ENCODE results near the gene KNTC1. TPM values are rescaled to one million over a fixed set of nuclear protein-coding genes. Genes with fewer than 3 reads are reported as not detected.
A peak's percentile ranks its signal among the peaks of the same experiment; 100 is the strongest.
"Not testable (repeated sequence)": the region's sequence is repeated elsewhere in the genome, so short reads cannot be mapped to it uniquely, and the experiment has no call there.

The KNTC1 gene
- total and polyA plus RNA-seq, 3 experiments from 2014 or later, result 3.8 to 69.6 (median 66.0) TPM

DNA sequence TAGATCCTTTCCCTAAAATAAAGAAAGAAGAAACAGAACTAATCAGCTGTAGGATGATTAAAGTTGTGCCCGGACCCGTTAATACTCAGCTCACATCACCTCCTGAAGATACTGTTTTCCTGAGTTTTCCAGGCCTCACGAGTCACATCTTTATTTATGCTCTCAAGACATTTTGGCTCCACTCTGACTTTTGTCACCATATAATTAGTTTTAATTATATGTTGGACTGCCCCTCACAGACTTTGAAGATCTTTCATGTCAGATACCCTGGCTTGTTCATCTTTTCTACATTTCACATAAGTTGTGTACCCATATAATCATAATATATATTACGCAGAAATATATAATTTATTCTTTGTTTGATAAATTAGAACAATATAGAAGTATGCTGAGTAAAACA is 88.7 kb downstream of the KNTC1 start:
- H3K36me3 ChIP-seq (ENCODE audit: insufficient read depth, low read length), result no peaks in the 10 kb centered on the region
- H3K4me3 Mint-ChIP-seq, result no peak overlapping the region
- ChIA-PET CTCF (no interaction called here), POLR2A (no interaction called here)
- H3K4me1 Mint-ChIP-seq, result no peaks in the 10 kb centered on the region
- H3K27me3 ChIP-seq (ENCODE audit: insufficient read depth, low read length, poor library complexity, severe bottlenecking), result no peaks in the 10 kb centered on the region
- no peak overlapping the region for H3K4me3 ChIP-seq (ENCODE audit: low read length)
- peak overlapping the region in 1 of 8 donors; percentile 62 for H3K27ac Mint-ChIP-seq
- H3K27me3 Mint-ChIP-seq, result no peaks in the 10 kb centered on the region
- no peak for DNase-seq
- H3K36me3 Mint-ChIP-seq, result peaks cover 11 to 65% (median 12%) of the 10 kb centered on the region in 3 donors
- H3K9me3 ChIP-seq (ENCODE audit: low read length), result no peaks in the 10 kb centered on the region
- no peaks in the 10 kb centered on the region for H3K9me3 Mint-ChIP-seq
- H3K27ac ChIP-seq (ENCODE audit: low read depth, low read length), result no peak overlapping the region
- no peaks in the 10 kb centered on the region for H3K4me1 ChIP-seq (ENCODE audit: insufficient read depth, low read length)

DNA sequence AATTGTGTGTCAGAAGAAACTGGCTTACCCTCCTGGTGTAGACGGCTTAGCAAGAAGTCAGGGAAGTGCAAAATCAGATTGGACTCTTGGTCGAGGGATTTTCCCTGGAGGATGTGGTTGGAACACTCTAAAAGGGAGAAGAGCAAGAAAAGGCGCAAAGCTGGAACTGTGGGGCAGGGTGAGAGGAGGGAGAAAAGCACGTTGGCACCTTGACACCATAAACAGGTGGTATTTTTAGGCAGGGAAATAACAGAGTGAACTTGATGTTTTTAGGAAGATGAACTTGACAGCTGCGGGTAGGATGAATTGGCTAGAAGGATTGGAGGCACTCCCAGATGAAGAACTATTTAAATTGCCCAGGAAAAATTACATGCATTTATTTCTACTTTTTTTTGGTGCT is 108.4 kb downstream of the KNTC1 start:
- Mint-ChIP-seq H3K27me3 (no peaks in the 10 kb centered on the region), H3K4me1 (no peaks in the 10 kb centered on the region), H3K9me3 (no peaks in the 10 kb centered on the region), H3K36me3 (no peaks in the 10 kb centered on the region), H3K27ac (no peak overlapping the region), H3K4me3 (no peak overlapping the region)
- ChIA-PET POLR2A (no interaction called here), CTCF (interaction anchor here (0.6 kb wide), 1 partner anchor 33 kb away, joined by 3 read pairs; no protein-coding TSS in a partner anchor)
- Histone ChIP-seq H3K27ac (ENCODE audit: low read depth, low read length) (no peak overlapping the region), H3K27me3 (ENCODE audit: insufficient read depth, low read length, poor library complexity, severe bottlenecking) (no peaks in the 10 kb centered on the region), H3K4me1 (ENCODE audit: insufficient read depth, low read length) (no peaks in the 10 kb centered on the region), H3K9me3 (ENCODE audit: low read length) (no peaks in the 10 kb centered on the region), H3K4me3 (ENCODE audit: low read length) (no peak overlapping the region), H3K36me3 (ENCODE audit: insufficient read depth, low read length) (no peaks in the 10 kb centered on the region)
- no peak for DNase-seq

DNA sequence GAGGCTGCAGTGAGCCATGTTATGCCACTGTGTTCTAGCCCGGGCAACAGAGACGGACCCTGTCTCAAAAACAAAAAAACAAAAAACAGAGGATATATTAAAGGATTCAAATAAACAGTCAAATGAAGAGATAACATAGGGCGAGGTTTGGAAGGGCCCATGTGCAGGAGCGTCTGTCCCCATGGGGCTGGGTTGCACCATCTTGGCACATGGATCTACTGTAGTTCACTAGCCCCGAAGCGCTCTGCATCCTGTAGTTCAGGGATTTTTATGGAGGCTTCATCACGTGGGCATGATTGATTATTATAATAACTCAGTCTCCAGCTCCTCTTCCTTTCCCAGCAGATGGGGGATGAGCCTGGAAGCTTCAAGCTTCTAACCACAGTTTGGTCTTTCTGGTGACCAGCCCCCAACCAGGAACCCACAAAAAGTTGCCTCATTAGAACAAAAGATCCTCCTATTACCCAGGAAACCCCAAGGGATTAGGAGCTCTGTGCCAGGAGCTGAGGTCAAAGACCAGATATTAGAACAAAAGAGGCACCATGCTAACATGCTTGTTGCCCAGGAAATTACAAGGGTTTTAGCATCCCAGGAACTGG is 116.3 kb downstream of the KNTC1 start:
- no peak for DNase-seq
- Mint-ChIP-seq H3K27me3 (no peaks in the 10 kb centered on the region), H3K9me3 (no peaks in the 10 kb centered on the region), H3K4me1 (peaks cover 4 to 11% (median 7%) of the 10 kb centered on the region in 3 donors), H3K4me3 (no peak overlapping the region), H3K36me3 (peaks cover 0 to 4% (median 0%) of the 10 kb centered on the region in 3 donors), H3K27ac (peak overlapping the region in 2 of 8 donors; percentile 16 to 80)
- H3K9me3 ChIP-seq (ENCODE audit: low read length), result no peaks in the 10 kb centered on the region
- no peaks in the 10 kb centered on the region for H3K4me1 ChIP-seq (ENCODE audit: insufficient read depth, low read length)
- ChIA-PET POLR2A (no interaction called here), CTCF (interaction anchor here (0.5 kb wide), 1 partner anchor 77 kb away, joined by 3 read pairs; no protein-coding TSS in a partner anchor)
- no peak overlapping the region for H3K27ac ChIP-seq (ENCODE audit: low read depth, low read length)
- no peaks in the 10 kb centered on the region for H3K36me3 ChIP-seq (ENCODE audit: insufficient read depth, low read length)
- no peak overlapping the region for H3K4me3 ChIP-seq (ENCODE audit: low read length)
- no peaks in the 10 kb centered on the region for H3K27me3 ChIP-seq (ENCODE audit: insufficient read depth, low read length, poor library complexity, severe bottlenecking)

DNA sequence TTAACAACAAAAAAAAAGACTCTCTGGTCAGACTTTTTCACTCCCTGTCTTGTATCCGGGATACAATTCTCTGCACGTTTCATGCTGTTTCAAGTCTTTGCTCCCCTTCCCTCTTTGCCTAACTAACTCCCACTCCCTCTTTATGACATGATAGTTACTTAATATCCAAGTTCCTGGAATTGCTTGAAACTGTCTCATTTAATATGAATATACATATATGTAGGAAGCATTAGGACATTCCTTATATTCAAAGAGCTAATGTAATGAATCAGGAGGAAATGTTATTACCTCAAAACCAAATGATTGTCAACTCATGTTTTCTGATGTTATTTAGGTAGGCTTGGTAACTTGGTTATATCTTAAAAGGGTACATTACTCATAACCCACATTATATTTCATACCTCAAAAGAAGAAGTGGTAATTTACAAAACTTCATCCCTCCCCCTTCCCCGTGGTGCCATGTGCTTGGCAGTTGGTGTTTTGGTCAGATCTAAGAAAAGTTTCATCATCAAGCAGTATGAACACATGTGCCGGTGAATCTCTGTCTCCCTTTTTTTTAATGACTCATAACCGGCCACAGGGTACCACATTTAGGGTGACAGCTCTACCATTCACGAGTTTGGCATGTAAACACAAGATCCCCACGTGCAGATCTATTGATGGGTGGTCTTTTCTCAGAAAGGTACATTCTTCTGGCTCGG is 119.6 kb downstream of the KNTC1 start:
- H3K27me3 ChIP-seq (ENCODE audit: insufficient read depth, low read length, poor library complexity, severe bottlenecking), result no peaks in the 10 kb centered on the region
- DNase-seq, result peak in 1 of 5 donors; percentile 15
- no peaks in the 10 kb centered on the region for H3K36me3 ChIP-seq (ENCODE audit: insufficient read depth, low read length)
- Mint-ChIP-seq H3K27ac (peak overlapping the region in 2 of 8 donors; percentile 8 to 18), H3K36me3 (peaks cover 0 to 4% (median 0%) of the 10 kb centered on the region in 3 donors), H3K9me3 (no peaks in the 10 kb centered on the region), H3K27me3 (peaks cover 0 to 2% of the 10 kb centered on the region in 2 donors), H3K4me1 (peaks cover 6 to 11% (median 7%) of the 10 kb centered on the region in 3 donors), H3K4me3 (peak overlapping the region in 2 of 7 donors; percentile 24 to 51)
- no peaks in the 10 kb centered on the region for H3K9me3 ChIP-seq (ENCODE audit: low read length)
- no peak overlapping the region for H3K4me3 ChIP-seq (ENCODE audit: low read length)
- ChIA-PET POLR2A (no interaction called here), CTCF (no interaction called here)
- H3K4me1 ChIP-seq (ENCODE audit: insufficient read depth, low read length), result no peaks in the 10 kb centered on the region
- H3K27ac ChIP-seq (ENCODE audit: low read depth, low read length), result no peak overlapping the region

DNA sequence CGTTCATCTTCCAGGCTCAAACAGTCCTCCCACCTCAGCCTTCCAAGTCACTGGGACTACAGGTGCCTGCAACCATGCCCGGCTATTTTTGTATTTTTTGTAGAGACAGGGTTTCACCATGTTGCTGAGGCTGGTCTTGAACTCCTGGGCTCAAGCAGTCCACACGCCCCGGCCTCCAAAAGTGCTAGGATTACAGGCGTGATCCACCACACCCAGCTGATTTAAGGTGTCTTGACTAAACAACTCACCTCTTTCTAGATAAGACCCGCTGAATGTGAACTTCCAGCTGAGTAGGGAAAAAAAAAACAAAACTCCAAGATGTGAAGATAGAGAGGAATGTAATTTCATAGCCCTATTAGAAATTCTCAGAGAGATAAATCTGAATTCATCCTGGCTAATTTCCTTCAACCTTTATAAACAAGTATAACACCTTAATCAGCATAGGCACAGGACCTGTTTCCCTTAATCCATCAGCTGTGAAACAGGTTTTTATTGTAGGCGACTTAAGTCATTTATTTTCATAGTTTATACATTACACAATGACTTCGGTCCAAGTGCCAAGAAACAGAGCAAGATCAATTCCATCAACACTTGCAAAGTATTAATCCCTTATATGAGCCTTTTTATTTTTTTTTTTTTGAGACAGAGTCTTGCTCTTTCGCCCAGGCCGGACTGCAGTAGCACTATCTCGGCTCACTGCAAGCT is 124.6 kb downstream of the KNTC1 start:
- H3K4me3 Mint-ChIP-seq, result no peak overlapping the region
- Histone ChIP-seq H3K4me1 (ENCODE audit: insufficient read depth, low read length) (no peaks in the 10 kb centered on the region), H3K9me3 (ENCODE audit: low read length) (no peaks in the 10 kb centered on the region), H3K4me3 (ENCODE audit: low read length) (no peak overlapping the region), H3K27ac (ENCODE audit: low read depth, low read length) (no peak overlapping the region), H3K27me3 (ENCODE audit: insufficient read depth, low read length, poor library complexity, severe bottlenecking) (no peaks in the 10 kb centered on the region), H3K36me3 (ENCODE audit: insufficient read depth, low read length) (no peaks in the 10 kb centered on the region)
- H3K27ac Mint-ChIP-seq, result no peak overlapping the region
- ChIA-PET CTCF (no interaction called here), POLR2A (no interaction called here)
- peaks cover 0 to 5% of the 10 kb centered on the region in 2 donors for H3K27me3 Mint-ChIP-seq
- H3K9me3 Mint-ChIP-seq, result no peaks in the 10 kb centered on the region
- no peaks in the 10 kb centered on the region for H3K36me3 Mint-ChIP-seq
- H3K4me1 Mint-ChIP-seq, result peaks cover 5 to 10% (median 6%) of the 10 kb centered on the region in 3 donors
- no peak for DNase-seq

DNA sequence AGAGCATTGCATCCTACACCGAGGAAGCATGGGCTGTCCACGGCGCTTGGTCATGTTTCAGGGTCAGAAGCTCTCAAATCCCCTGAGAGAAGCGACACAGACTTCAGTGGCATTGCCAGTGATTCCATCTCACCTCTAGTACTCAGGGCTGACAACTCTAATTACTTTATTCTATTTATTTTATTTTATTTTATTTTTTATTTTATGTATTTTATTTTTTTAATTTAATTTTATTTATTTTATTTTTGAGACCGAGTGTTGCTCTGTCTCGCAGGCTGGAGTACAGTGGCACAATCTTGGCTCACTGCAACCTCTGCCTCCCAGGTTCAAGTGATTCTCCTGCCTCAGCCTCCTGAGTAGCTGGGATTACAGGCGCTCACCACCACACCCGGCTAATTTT is 126.2 kb downstream of the KNTC1 start:
- H3K27ac Mint-ChIP-seq; H3K4me3 ChIP-seq (ENCODE audit: low read length); H3K27me3 Mint-ChIP-seq; H3K4me1 Mint-ChIP-seq; H3K27ac ChIP-seq (ENCODE audit: low read depth, low read length); CTCF ChIA-PET; DNase-seq; H3K36me3 Mint-ChIP-seq; H3K9me3 Mint-ChIP-seq; H3K36me3 ChIP-seq (ENCODE audit: insufficient read depth, low read length); H3K27me3 ChIP-seq (ENCODE audit: insufficient read depth, low read length, poor library complexity, severe bottlenecking); POLR2A ChIA-PET; H3K4me1 ChIP-seq (ENCODE audit: insufficient read depth, low read length); H3K4me3 Mint-ChIP-seq; H3K9me3 ChIP-seq (ENCODE audit: low read length): not testable (repeated sequence)

DNA sequence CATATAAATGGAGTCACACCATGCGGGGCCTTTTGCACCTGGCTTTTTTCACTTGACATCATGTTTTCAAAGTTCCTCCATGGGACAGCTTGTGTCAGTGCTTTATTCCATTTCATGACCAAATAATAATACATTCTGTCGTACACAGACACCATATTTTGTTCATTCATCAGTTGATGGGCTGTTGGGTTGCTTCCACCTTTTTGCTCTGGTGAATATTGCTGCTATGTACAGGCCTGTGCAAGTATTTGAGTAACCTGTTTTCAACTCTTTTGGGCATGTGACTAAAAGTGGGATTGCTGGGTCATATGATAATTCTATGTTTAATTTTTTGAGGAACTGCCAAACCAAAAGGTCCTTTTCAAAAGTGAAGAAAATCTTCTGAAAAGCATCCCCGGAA is 129.2 kb downstream of the KNTC1 start:
- Mint-ChIP-seq H3K4me3 (no peak overlapping the region), H3K4me1 (no peaks in the 10 kb centered on the region), H3K36me3 (no peaks in the 10 kb centered on the region), H3K27ac (no peak overlapping the region), H3K9me3 (no peaks in the 10 kb centered on the region), H3K27me3 (peaks cover 0 to 3% of the 10 kb centered on the region in 2 donors)
- H3K4me1 ChIP-seq (ENCODE audit: insufficient read depth, low read length), result no peaks in the 10 kb centered on the region
- ChIA-PET POLR2A (no interaction called here), CTCF (interaction anchor here (0.9 kb wide), 1 partner anchor 87 kb away, joined by 3 read pairs; no protein-coding TSS in a partner anchor)
- H3K27me3 ChIP-seq (ENCODE audit: insufficient read depth, low read length, poor library complexity, severe bottlenecking), result no peaks in the 10 kb centered on the region
- no peak overlapping the region for H3K4me3 ChIP-seq (ENCODE audit: low read length)
- no peak overlapping the region for H3K27ac ChIP-seq (ENCODE audit: low read depth, low read length)
- no peaks in the 10 kb centered on the region for H3K36me3 ChIP-seq (ENCODE audit: insufficient read depth, low read length)
- H3K9me3 ChIP-seq (ENCODE audit: low read length), result no peaks in the 10 kb centered on the region
- no peak for DNase-seq

DNA sequence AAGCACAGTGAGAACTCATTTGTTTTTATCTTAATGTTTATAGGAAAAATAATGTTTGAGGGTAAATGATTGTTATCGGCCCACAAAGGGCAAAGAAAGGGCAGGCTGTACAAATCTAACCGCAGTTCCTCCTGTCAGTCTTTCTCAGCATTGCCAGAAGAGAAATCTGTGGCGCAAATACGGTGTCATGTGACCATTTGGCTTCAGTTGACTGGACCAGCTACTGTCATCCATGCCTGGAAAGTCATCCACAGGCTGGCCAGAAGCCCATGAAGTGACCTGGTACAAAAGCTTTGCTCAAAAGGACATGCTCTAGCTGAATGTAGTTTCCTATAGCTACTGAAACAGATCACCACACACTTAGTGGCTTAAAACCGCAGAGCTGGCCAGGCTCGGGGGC is 132.5 kb downstream of the KNTC1 start:
- POLR2A ChIA-PET, result no interaction called here
- peak overlapping the region in 1 of 8 donors; percentile 92 for H3K27ac Mint-ChIP-seq
- CTCF ChIA-PET, result no interaction called here

More for the DNA sequence above, 132.5 kb downstream of the KNTC1 start:
- H3K9me3 ChIP-seq (ENCODE audit: low read length), result no peaks in the 10 kb centered on the region
- no peaks in the 10 kb centered on the region for H3K4me1 ChIP-seq (ENCODE audit: insufficient read depth, low read length)
- Mint-ChIP-seq H3K9me3 (no peaks in the 10 kb centered on the region), H3K4me3 (no peak overlapping the region), H3K27me3 (no peaks in the 10 kb centered on the region), H3K4me1 (no peaks in the 10 kb centered on the region), H3K36me3 (no peaks in the 10 kb centered on the region)
- DNase-seq, result no peak
- no peaks in the 10 kb centered on the region for H3K27me3 ChIP-seq (ENCODE audit: insufficient read depth, low read length, poor library complexity, severe bottlenecking)
- H3K4me3 ChIP-seq (ENCODE audit: low read length), result no peak overlapping the region
- H3K36me3 ChIP-seq (ENCODE audit: insufficient read depth, low read length), result no peaks in the 10 kb centered on the region
- H3K27ac ChIP-seq (ENCODE audit: low read depth, low read length), result no peak overlapping the region

Measured in CD8-positive, alpha-beta memory T cell (primary cell).